Naive thymus-derived CD8-positive, alpha-beta T cell (primary cell): ENCODE measurements around the gene LAIR2. TPM values are rescaled to one million over a fixed set of nuclear protein-coding genes. Genes with fewer than 3 reads are reported as not detected.

Experiments
- ATAC-seq, 2 donors: fragments of 150-1000 bp; cut with Tn5 transposase in 1 of 2; sonication (Bioruptor Pico), chemical (Tn5 transposase) in 1 of 2; 1 replicate in 1 of 2; 2 replicates in 1 of 2; pipeline ENCODE4 v1.10.0; 2021; ENCODE audit warnings: mild to moderate bottlenecking in 2 of 2, moderate library complexity in 2 of 2
- POLR2A ChIA-PET: fragments of 350-600 bp; sonication (Branson Sonifier 250); formaldehyde crosslinking; loops from one replicate; lab custom pipeline; 2021; ENCODE audit warnings: antibody characterized with exemption; lab: Charles Lee
- DNase-seq, 10 donors: peaks; one replicate each; pipeline versions ENCODE4 v3.0.0 to v3.0.0-alpha.2; 2020 to 2022
- H3K27ac Mint-ChIP-seq, 10 donors: one replicate each; pipeline ENCODE4 v1.8.0; 2020 to 2022; ENCODE audit warnings: mild to moderate bottlenecking in 10 of 10, mixed read lengths in 10 of 10, moderate library complexity in 4 of 10, inconsistent platforms in 1 of 10
- H3K27me3 Mint-ChIP-seq, 5 donors: one replicate each; pipeline ENCODE4 v1.8.0; 2021 to 2022; ENCODE audit warnings: mixed read lengths in 5 of 5
- H3K36me3 Mint-ChIP-seq, 3 donors: one replicate each; pipeline ENCODE4 v1.8.0; 2020 to 2022; ENCODE audit warnings: mixed read lengths in 3 of 3, mild to moderate bottlenecking in 2 of 3, inconsistent platforms in 1 of 3
- H3K4me1 Mint-ChIP-seq, 4 donors: one replicate each; pipeline ENCODE4 v1.8.0; 2021 to 2022; ENCODE audit warnings: mixed read lengths in 4 of 4
- H3K4me3 Mint-ChIP-seq, 10 donors: one replicate each; pipeline ENCODE4 v1.8.0; 2020 to 2022; ENCODE audit warnings: mild to moderate bottlenecking in 10 of 10, mixed read lengths in 10 of 10, moderate library complexity in 6 of 10, inconsistent platforms in 1 of 10
- H3K9me3 Mint-ChIP-seq, 9 donors: one replicate each; pipeline ENCODE4 v1.8.0; 2020 to 2022; ENCODE audit warnings: mixed read lengths in 9 of 9, mild to moderate bottlenecking in 3 of 9, inconsistent platforms in 1 of 9, moderate library complexity in 1 of 9
- polyA plus RNA-seq, 3 donors: library from polyadenylated mRNA; unstranded; fragments of 300-500 nt; fragmentation: Illumina TruSeq; gene quantifications; one replicate each; pipeline ENCODE4 v1.2.3, GENCODE V29; 2021
- total RNA-seq, 8 experiments: library from RNA in 2 of 8; stranded (reverse) in 2 of 8; gene quantifications; one replicate each; pipeline ENCODE4 v1.2.3 and lab custom pipeline; 2021 to 2026

The LAIR2 gene
- total and polyA plus RNA-seq, 5 experiments from 2014 or later = 1.8 to 17.2 TPM; not detected in 3

GRCh38 chr19:54526972-54527371, 24.3 kb downstream of the LAIR2 start:
- Mint-ChIP-seq H3K9me3 (peaks cover 0 to 4% (median 0%) of the 10 kb centered on the region in 9 donors), H3K27ac (no peak overlapping the region), H3K4me3 (no peak overlapping the region), H3K36me3 (peaks cover 0 to 5% (median 0%) of the 10 kb centered on the region in 3 donors), H3K27me3 (peaks cover 22 to 42% (median 35%) of the 10 kb centered on the region in 5 donors), H3K4me1 (peaks cover 5 to 20% (median 12%) of the 10 kb centered on the region in 4 donors)
- ATAC-seq (no peak), DNase-seq (no peak)
- POLR2A ChIA-PET = interaction anchor here (0.8 kb wide), 1 partner anchor 28 kb away, joined by 4 read pairs; no protein-coding TSS in a partner anchor

GRCh38 chr19:54530866-54531265, 28.2 kb downstream of the LAIR2 start:
- Mint-ChIP-seq H3K4me1 (peaks cover 0 to 32% (median 3%) of the 10 kb centered on the region in 4 donors), H3K36me3 (peaks cover 0 to 5% (median 0%) of the 10 kb centered on the region in 3 donors), H3K4me3 (no peak overlapping the region), H3K27ac (no peak overlapping the region), H3K27me3 (peaks cover 35 to 68% (median 48%) of the 10 kb centered on the region in 5 donors), H3K9me3 (peaks cover 0 to 4% (median 0%) of the 10 kb centered on the region in 9 donors)
- POLR2A ChIA-PET = no interaction called here
- ATAC-seq (no peak), DNase-seq (no peak)

GRCh38 chr19:54532528-54532927, 29.9 kb downstream of the LAIR2 start:
- POLR2A ChIA-PET = no interaction called here
- Mint-ChIP-seq H3K4me3 (peak overlapping the region in 3 of 10 donors; percentile 51 to 77 (median 72)), H3K36me3 (no peaks in the 10 kb centered on the region), H3K27ac (peak overlapping the region in 3 of 10 donors; percentile 1 to 78 (median 40)), H3K4me1 (peaks cover 0 to 32% (median 3%) of the 10 kb centered on the region in 4 donors), H3K27me3 (peaks cover 32 to 72% (median 47%) of the 10 kb centered on the region in 5 donors), H3K9me3 (peaks cover 0 to 4% (median 0%) of the 10 kb centered on the region in 9 donors)
- peak in 2 of 10 donors; percentile 7 to 31 for DNase-seq
- ATAC-seq = no peak

- no peak overlapping the region for H3K27ac Mint-ChIP-seq
- H3K36me3 Mint-ChIP-seq = no peaks in the 10 kb centered on the region
- ATAC-seq (no peak), DNase-seq (no peak)
- H3K27me3 Mint-ChIP-seq = peaks cover 29 to 63% (median 43%) of the 10 kb centered on the region in 5 donors
- peaks cover 0 to 32% (median 3%) of the 10 kb centered on the region in 4 donors for H3K4me1 Mint-ChIP-seq
- POLR2A ChIA-PET = no interaction called here
- peaks cover 0 to 3% (median 0%) of the 10 kb centered on the region in 9 donors for H3K9me3 Mint-ChIP-seq
- peak overlapping the region in 1 of 10 donors; percentile 77 for H3K4me3 Mint-ChIP-seq
Measured at GRCh38 chr19:54533476-54533875, 30.8 kb downstream of the LAIR2 start.

GRCh38 chr19:54534156-54534555, 31.5 kb downstream of the LAIR2 start:
- peaks cover 0 to 27% (median 2%) of the 10 kb centered on the region in 4 donors for H3K4me1 Mint-ChIP-seq
- POLR2A ChIA-PET = no interaction called here
- no peak overlapping the region for H3K27ac Mint-ChIP-seq
- ATAC-seq (no peak), DNase-seq (no peak)
- H3K27me3 Mint-ChIP-seq = peaks cover 26 to 56% (median 38%) of the 10 kb centered on the region in 5 donors
- H3K4me3 Mint-ChIP-seq = peak overlapping the region in 1 of 10 donors; percentile 14
- H3K36me3 Mint-ChIP-seq = no peaks in the 10 kb centered on the region
- H3K9me3 Mint-ChIP-seq = peaks cover 0 to 9% (median 0%) of the 10 kb centered on the region in 9 donors

- DNase-seq = no peak
- H3K27ac Mint-ChIP-seq = no peak overlapping the region
- peaks cover 24 to 51% (median 35%) of the 10 kb centered on the region in 5 donors for H3K27me3 Mint-ChIP-seq
- peaks cover 0 to 26% (median 2%) of the 10 kb centered on the region in 4 donors for H3K4me1 Mint-ChIP-seq
- ATAC-seq = no peak
- no peaks in the 10 kb centered on the region for H3K36me3 Mint-ChIP-seq
- H3K9me3 Mint-ChIP-seq = peaks cover 0 to 9% (median 0%) of the 10 kb centered on the region in 9 donors
- H3K4me3 Mint-ChIP-seq = no peak overlapping the region
- POLR2A ChIA-PET = no interaction called here
Measured at GRCh38 chr19:54535601-54536000, 33.0 kb downstream of the LAIR2 start.

GRCh38 chr19:54536956-54537355, 34.3 kb downstream of the LAIR2 start:
- POLR2A ChIA-PET = no interaction called here
- ATAC-seq = no peak

GRCh38 chr19:54541712-54542111, 39.1 kb downstream of the LAIR2 start:
- Mint-ChIP-seq H3K4me1 (peaks cover 0 to 4% (median under 1%) of the 10 kb centered on the region in 4 donors), H3K4me3 (no peak overlapping the region), H3K9me3 (peaks cover 0 to 9% (median 0%) of the 10 kb centered on the region in 9 donors), H3K27me3 (peaks cover 6 to 33% (median 21%) of the 10 kb centered on the region in 5 donors), H3K27ac (no peak overlapping the region), H3K36me3 (no peaks in the 10 kb centered on the region)
- no peak for ATAC-seq
- DNase-seq = no peak
- POLR2A ChIA-PET = no interaction called here

More at GRCh38 chr19:54536956-54537355, 34.3 kb downstream of the LAIR2 start:
- Mint-ChIP-seq H3K27me3 (peaks cover 21 to 51% (median 35%) of the 10 kb centered on the region in 5 donors), H3K9me3 (peaks cover 0 to 9% (median 0%) of the 10 kb centered on the region in 9 donors), H3K27ac (no peak overlapping the region), H3K4me1 (peaks cover 0 to 21% (median 2%) of the 10 kb centered on the region in 4 donors), H3K4me3 (no peak overlapping the region), H3K36me3 (no peaks in the 10 kb centered on the region)
- DNase-seq = no peak

GRCh38 chr19:54548806-54549205, 46.2 kb downstream of the LAIR2 start:
- Mint-ChIP-seq H3K36me3 (peaks cover 0 to 5% (median 0%) of the 10 kb centered on the region in 3 donors), H3K4me3 (no peak overlapping the region), H3K4me1 (peaks cover 0 to 12% (median 4%) of the 10 kb centered on the region in 4 donors), H3K9me3 (peaks cover 0 to 3% (median 0%) of the 10 kb centered on the region in 9 donors), H3K27ac (peak overlapping the region in 1 of 10 donors; percentile 53), H3K27me3 (peaks cover 9 to 32% (median 21%) of the 10 kb centered on the region in 5 donors)
- no peak for ATAC-seq
- POLR2A ChIA-PET = no interaction called here
- DNase-seq = no peak

GRCh38 chr19:54549224-54549623, 46.6 kb downstream of the LAIR2 start:
- Mint-ChIP-seq H3K4me1 (peaks cover 0 to 12% (median 4%) of the 10 kb centered on the region in 4 donors), H3K36me3 (peaks cover 0 to 5% (median 0%) of the 10 kb centered on the region in 3 donors), H3K27ac (no peak overlapping the region), H3K27me3 (peaks cover 9 to 33% (median 19%) of the 10 kb centered on the region in 5 donors), H3K9me3 (peaks cover 0 to 3% (median 0%) of the 10 kb centered on the region in 9 donors), H3K4me3 (no peak overlapping the region)
- DNase-seq (no peak), ATAC-seq (no peak)
- POLR2A ChIA-PET = no interaction called here

GRCh38 chr19:54551293-54551692, 48.7 kb downstream of the LAIR2 start:
- H3K4me1 Mint-ChIP-seq = peaks cover 0 to 12% (median 5%) of the 10 kb centered on the region in 4 donors
- H3K4me3 Mint-ChIP-seq = peak overlapping the region in 1 of 10 donors; percentile 35
- peaks cover 0 to 3% (median 0%) of the 10 kb centered on the region in 9 donors for H3K9me3 Mint-ChIP-seq
- peaks cover 11 to 44% (median 19%) of the 10 kb centered on the region in 5 donors for H3K27me3 Mint-ChIP-seq
- H3K27ac Mint-ChIP-seq = peak overlapping the region in 1 of 10 donors; percentile 20
- POLR2A ChIA-PET = no interaction called here
- H3K36me3 Mint-ChIP-seq = peaks cover 0 to 5% (median 0%) of the 10 kb centered on the region in 3 donors
- ATAC-seq = no peak
- peak in 3 of 10 donors; percentile 6 to 58 (median 25) for DNase-seq

GRCh38 chr19:54551950-54552912, 49.6 kb downstream of the LAIR2 start:
- POLR2A ChIA-PET = no interaction called here
- Mint-ChIP-seq H3K4me3 (no peak overlapping the region), H3K27ac (no peak overlapping the region), H3K36me3 (peaks cover 0 to 5% (median 0%) of the 10 kb centered on the region in 3 donors), H3K27me3 (peaks cover 8 to 41% (median 18%) of the 10 kb centered on the region in 5 donors), H3K4me1 (peaks cover 0 to 12% (median 5%) of the 10 kb centered on the region in 4 donors), H3K9me3 (peaks cover 0 to 3% (median 0%) of the 10 kb centered on the region in 9 donors)
- ATAC-seq (no peak), DNase-seq (no peak)
